ENCODE results near the gene PTOV1.

DNA sequence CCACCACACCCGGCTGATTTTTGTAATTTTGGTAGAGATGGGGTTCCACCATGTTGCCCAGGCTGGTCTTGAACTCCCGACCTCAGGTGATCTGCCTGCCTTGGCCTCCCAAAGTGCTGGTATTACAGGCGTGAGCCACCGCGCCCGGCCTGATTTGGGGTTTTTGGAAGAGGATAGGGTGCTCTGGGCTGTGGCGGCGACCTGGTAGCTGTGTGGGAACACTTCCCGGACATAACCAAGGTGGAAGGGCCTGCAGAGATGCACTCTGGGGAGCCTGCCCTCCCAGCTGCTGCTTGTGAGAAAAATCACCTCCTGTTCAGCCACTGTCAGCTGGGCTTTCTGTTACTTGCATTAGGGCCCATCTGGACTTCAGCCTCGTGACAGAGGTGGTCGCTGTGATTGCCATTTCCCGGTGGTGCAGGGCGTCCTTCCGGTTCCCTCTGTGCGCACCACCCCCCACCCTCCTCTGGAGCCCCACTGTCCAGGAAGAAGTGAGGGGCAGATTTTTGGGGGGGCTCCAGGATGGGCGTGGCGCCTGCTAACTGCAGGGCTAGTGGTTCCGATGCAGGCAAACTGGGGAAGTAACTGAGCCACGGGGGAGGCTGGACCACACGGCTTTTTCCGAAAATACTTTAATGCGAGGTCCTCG is 38.2 kb downstream of the PTOV1 start:
- TF ChIP-seq, protein P1, sequence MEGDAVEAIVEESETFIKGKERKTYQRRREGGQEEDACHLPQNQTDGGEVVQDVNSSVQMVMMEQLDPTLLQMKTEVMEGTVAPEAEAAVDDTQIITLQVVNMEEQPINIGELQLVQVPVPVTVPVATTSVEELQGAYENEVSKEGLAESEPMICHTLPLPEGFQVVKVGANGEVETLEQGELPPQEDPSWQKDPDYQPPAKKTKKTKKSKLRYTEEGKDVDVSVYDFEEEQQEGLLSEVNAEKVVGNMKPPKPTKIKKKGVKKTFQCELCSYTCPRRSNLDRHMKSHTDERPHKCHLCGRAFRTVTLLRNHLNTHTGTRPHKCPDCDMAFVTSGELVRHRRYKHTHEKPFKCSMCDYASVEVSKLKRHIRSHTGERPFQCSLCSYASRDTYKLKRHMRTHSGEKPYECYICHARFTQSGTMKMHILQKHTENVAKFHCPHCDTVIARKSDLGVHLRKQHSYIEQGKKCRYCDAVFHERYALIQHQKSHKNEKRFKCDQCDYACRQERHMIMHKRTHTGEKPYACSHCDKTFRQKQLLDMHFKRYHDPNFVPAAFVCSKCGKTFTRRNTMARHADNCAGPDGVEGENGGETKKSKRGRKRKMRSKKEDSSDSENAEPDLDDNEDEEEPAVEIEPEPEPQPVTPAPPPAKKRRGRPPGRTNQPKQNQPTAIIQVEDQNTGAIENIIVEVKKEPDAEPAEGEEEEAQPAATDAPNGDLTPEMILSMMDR (IDR thresholded peaks at IDR 0.05; ENCODE audit: poor library complexity), result no peak
- TF ChIP-seq EZH2 (IDR thresholded peaks at IDR 0.05; ENCODE audit: borderline replicate concordance) (no peak), EZH2phosphoT487 (IDR thresholded peaks at IDR 0.05; ENCODE audit: low read depth, severe bottlenecking, unreplicated experiment) (no peak)
